Activated CD8-positive, alpha-beta memory T cell treated with anti-CD3 and anti-CD28 coated beads for 48 hours (primary cell): ENCODE data around the gene RNH1.

Experiments used
- DNase-seq, 3 experiments: peaks; one replicate each; pipeline ENCODE4 v3.0.0-alpha.2; 2020; ENCODE audit warnings: low read depth in 2 of 3, low spot score in 2 of 3

RNH1 gene

GRCh38 chr11:537622-538430 is 30.8 kb upstream of the RNH1 start:
- no peak for DNase-seq

DNA sequence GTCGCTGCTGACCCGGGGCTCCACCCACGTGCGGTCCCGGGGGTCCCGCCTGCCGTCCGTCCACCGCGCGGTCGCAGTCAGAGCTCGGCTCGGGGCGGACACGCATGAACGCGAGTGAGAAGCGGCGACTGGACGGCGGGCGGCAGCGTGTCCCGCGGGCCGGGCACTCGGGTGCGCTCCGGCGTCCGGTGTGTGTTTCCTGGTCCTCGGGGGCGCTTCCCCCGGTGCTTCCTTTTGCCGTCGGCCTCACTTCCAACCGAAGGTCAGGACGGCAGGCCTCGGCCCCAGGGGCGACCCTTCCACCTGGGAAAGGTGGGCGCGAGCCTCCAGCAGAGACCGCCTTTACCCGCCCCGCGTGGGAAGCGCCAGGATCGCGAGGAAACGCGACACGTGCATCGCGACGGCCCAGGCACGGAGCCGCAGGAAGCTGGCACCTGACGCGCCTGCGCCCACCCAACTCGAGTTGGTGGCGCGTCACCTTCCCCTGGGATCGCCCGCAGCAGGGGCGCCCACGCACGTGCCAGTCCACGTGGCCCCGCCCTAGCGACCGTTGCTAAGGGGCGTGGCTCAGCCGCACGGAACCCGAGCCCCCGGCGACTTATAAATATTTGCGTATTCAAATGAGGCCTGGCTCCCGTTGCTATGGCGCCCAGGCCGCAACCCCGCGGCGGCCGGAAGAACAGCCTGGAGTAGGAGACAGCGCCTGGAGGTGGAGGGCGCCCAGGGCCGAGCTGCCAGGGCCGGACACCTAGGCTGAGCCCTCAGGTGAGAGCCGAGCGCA is 30.0 kb upstream of the RNH1 start, which contains the start of gene LRRC56:
Gene LRRC56 (plus strand): TSS at position 687 of the 781 bp plus-strand sequence. CDS start 3,158 bp downstream, outside the sequence.
- DNase-seq = peak; percentile 86 to 89 (median 86)

DNA sequence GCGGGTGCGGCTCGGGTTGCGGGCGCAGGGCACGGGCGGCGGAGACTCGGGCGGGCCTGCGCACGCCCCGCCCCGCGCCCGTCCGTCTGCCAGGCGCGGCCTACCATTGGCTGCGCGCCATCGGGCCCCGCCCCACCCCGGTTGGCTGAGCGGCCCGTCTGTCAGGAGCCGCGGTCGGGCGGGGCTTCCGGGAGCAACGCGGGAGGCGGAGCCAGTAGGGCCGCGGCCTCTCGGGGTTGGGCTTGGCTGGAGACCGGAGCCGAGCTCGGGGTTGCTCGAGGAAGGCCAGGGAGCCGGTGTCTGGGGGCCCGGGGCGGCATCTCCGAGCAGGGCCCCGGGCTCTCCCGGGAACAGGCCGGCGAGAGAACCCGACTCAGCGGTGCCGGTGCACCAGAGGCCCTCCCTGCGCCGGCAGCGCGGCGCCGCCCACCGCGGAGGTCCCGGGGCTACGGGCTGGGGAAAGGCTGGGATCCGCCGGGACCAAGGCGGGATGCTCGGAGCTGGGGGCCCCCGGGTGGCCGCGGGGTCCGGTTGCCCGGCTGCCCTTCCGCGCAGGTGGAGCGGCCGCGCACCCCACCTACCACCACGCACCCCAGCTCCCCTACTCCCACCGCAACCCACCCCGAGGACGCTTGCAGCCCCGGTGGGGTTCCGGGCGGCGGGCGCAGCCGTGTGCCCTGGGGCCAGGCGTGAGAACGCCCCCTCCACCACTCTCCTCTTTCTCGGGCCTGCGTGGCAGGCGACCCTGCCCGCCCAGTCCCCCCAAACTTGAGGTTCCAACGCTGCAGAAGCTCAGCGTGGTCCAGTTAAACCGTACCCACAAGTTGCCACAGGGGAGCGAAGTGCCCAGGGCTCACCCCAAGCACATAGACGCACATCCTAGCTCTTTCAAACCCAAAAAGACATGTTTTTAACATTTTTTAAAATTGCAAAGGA is 28.7 kb upstream of the RNH1 start, which contains the start of gene HRAS:
Gene HRAS (minus strand): TSS at position 58 of the 936 bp plus-strand sequence.
- DNase-seq = peak; percentile 83 to 94 (median 89)

DNA sequence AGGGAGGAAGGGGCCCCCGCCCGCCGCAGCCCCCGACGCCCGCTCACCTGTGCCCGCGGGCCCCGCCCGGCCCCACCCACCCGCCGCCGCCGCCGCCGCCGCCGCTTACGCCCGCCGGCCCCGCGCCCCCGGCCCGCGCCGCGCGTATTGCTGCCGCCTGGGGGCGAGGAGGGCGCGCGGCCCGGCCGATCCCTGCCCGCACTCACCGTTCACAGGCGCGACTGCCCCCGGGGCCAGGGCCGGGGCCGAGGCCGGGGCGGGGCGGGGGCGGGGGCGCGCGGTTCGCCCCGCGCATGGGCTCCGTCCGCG is 28.1 kb upstream of the RNH1 start:
- DNase-seq = no peak

DNA sequence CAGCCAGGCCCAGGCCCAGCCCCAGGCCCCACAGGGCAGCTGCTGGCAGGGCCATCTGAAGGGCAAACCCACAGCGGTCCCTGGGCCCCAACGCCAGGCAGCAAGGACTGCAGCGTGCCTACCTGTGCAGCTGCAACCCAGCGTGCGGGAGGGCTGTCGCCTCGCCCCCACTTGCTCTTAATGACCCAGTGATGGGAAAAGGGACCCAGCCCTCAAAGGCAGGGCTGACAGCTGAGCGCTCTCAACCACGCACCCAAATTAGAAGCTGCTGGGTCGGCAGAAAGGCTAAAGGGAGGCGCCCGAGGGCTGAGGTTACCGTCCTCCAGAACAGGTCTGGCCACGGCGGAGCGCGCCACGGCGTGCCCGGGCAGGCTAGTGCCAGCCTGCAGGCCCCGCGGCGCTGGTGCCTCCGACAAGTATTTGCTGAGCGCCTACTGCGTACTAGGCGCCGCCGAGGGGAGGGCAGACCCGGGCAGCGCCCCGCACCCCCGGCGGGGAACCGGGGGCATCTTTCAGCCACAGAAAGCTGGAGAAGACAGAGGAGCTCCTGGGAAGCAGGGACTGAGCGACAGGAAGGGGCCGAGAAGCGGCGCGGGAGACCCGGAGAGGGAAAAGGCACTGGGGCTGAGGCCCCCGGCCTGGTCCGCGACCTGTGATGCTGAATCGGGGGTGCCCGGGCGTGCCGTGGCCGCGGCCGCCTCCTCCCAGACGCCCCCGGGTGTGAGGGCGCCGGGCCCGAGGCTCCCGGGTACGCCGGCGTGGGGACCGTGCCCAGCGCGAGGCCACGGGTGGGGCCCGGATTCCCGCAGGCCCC is 27.6 kb upstream of the RNH1 start:
- DNase-seq = no peak

DNA sequence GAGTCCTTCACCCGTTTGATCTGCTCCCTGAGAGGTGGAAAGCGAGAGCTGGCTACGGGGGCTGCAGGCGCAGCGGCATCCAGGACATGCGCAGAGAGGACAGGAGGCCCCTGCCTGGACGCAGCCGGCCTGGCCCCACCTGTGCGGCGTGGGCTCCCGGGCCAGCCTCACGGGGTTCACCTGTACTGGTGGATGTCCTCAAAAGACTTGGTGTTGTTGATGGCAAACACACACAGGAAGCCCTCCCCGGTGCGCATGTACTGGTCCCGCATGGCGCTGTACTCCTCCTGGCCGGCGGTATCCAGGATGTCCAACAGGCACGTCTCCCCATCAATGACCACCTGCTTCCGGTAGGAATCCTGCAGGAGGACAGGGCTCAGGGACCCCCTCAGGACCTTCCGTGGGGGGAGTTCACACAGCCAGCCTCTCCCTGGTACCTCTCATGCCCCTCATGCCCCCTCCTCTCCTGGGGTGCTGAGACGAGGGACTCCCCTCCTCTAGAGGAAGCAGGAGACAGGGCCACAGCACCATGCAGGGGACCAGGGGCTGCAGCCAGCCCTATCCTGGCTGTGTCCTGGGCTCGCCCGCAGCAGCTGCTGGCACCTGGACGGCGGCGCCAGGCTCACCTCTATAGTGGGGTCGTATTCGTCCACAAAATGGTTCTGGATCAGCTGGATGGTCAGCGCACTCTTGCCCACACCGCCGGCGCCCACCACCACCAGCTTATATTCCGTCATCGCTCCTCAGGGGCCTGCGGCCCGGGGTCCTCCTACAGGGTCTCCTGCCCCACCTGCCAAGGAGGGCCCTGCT is 26.7 kb upstream of the RNH1 start:
- DNase-seq = no peak

GRCh38 chr11:532986-533585 is 26.0 kb upstream of the RNH1 start:
- DNase-seq = no peak

GRCh38 chr11:532527-532985 is 25.5 kb upstream of the RNH1 start:
- DNase-seq = no peak

GRCh38 chr11:531919-532526 is 25.0 kb upstream of the RNH1 start:
- DNase-seq = no peak

DNA sequence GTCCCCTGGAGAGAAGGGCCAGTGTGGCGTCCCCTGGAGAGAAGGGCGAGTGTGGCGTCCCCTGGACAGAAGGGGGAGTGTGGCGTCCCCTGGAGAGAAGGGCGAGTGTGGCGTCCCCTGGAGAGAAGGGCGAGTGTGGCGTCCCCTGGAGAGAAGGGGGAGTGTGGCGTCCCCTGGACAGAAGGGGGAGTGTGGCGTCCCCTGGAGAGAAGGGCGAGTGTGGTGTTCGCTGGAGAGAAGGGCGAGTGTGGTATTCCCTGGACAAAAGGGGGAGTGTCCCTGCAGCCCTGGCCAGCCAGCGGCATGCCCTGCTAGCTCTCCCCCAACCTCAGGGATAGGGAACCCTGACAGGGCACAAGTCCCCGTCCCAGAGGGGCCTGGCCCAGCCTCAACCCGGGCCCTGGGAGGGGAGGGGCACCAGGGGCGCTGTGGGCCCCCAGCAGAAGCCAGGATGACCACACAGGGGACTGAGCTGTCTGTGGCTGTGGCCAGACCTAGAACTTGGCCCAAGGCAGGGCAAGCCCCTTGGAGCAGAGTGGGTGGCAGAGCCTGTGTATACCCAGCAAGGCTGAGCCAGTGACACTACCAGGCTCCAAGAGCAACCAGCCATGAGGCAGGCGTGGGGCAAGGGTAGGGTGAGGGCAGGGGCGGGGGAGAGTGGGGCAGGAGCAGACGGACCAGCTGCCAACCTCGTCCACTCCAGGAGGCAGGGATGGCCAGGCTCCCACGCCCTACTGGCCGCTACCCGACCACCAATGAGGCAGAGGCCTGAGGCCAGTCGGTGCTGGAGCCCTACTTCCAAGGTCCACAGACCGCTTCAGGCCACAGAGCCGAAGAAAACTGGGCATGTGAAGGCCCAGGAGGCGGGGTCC is 24.2 kb upstream of the RNH1 start:
- DNase-seq = no peak

GRCh38 chr11:529728-530411 is 22.8 kb upstream of the RNH1 start:
- DNase-seq = no peak

DNA sequence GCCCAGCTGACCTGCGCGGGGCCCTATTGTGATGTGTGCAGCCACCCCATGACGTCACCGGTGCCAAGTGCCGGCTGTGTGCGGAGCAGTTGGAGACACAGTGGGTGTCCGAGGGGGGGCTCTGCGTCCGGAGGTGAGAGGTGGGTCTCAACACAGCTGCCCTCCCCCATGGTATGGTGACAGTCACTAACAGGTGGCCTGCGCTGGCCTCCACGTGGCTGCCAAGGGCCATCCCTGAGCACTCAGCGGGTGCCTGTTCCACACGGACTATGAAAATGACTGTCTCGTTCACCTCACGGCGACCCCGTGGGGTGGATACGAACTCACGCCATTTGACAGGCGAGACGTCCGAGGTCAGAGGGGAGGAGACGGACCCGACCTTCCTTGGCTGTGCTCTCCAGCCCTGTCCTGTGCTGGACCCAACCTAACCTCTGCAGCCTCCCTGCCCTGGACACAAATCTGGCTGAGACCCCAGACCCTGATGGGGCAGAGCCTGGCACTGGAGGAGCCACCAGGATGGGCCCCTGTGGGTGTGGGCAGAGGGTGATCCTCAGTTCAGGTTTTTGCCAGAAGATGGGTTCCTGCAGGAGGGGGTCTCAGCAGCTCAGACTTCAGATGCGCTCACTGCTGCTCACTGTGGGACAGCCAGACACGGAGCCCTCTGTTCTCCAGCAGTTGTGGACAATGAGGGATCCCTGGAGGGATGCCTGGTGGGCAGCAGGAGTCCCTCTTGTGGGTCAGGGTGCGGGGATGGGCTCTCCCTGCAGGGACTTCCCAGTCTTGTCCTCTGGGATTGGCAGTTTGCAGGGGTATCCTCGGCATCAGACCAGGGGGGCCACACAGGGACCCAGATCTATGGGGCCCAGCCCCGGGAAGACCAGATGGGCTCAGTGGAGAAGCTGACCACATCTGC is 22.0 kb upstream of the RNH1 start:
- no peak for DNase-seq

GRCh38 chr11:528166-528814 is 21.2 kb upstream of the RNH1 start:
- no peak for DNase-seq

GRCh38 chr11:526192-526591 is 19.1 kb upstream of the RNH1 start:
- DNase-seq = no peak

GRCh38 chr11:521177-521688 is 14.2 kb upstream of the RNH1 start:
- no peak for DNase-seq
